Prostate gland (tissue), 2 donors: ENCODE data around the gene SND1. TPM values are rescaled to one million over a fixed set of nuclear protein-coding genes. Genes with fewer than 3 reads are reported as not detected.
"Not testable (repeated sequence)": the region's sequence is repeated elsewhere in the genome, so short reads cannot be mapped to it uniquely, and the experiment has no call there.

ENCODE experiments used
- DNase-seq: peaks from one replicate; pipeline ENCODE4 v3.0.0-alpha.2; 2019; ENCODE audit warnings: low spot score
- H3K27ac ChIP-seq, 2 donors: fragments of 200-600 bp; sonication (generic); 2 replicates each; pipeline ENCODE4 v1.5.1; 2017 to 2019
- H3K27me3 ChIP-seq: fragments of 200-600 bp; sonication (generic); replicated peaks from 2 replicates; pipeline ENCODE4 v1.5.1; 2019; ENCODE audit not compliant: insufficient read depth
- H3K36me3 ChIP-seq, 2 donors: fragments of 200-600 bp; sonication (generic); 1 replicate in 1 of 2; 2 replicates in 1 of 2; pipeline versions ENCODE4 v1.5.1 to v1.8.1; 2017 to 2019
- H3K4me1 ChIP-seq: fragments of 200-600 bp; sonication (generic); replicated peaks from 2 replicates; pipeline ENCODE4 v1.5.1; 2019
- H3K4me3 ChIP-seq, 2 donors: fragments of 200-600 bp; sonication (generic); 2 replicates each; pipeline ENCODE4 v1.5.1; 2017 to 2019
- H3K9me3 ChIP-seq: fragments of 200-600 bp; sonication (generic); 2 replicates; pipeline ENCODE4 v1.5.1; 2017
- POLR2A ChIP-seq: fragments of 450-650 bp; IDR thresholded peaks from one replicate; pipeline ENCODE4 v1.6.1; 2016; ENCODE audit warnings: antibody characterized with exemption, mild to moderate bottlenecking
- POLR2AphosphoS5 ChIP-seq: sonication (generic); formaldehyde crosslinking; IDR thresholded peaks from one replicate; pipeline ENCODE4 v1.6.1; 2017; ENCODE audit warnings: antibody characterized with exemption
- WGBS: methylation state at CpG from one replicate; pipeline ENCODE4 v1.1.5; 2018; 5-methylcytosine and 5-hydroxymethylcytosine counted together
- intact Hi-C: fragments of 100-400 bp; cut with DNase I; formaldehyde crosslinking; loops from one replicate; pipeline ENCODE4 v1.14.2; 2022
- total RNA-seq, 2 donors: library from RNA; depleted of rRNA; stranded (reverse); fragments of >200 nt; gene quantifications; one replicate each; pipeline ENCODE4 v1.1.0, GENCODE V29; 2016
- TF ChIP-seq, protein P1 (sequence below), 4 experiments: fragments of 200-600 bp in 2 of 4; fragments of 450-650 bp in 2 of 4; sonication (generic) in 2 of 4; IDR thresholded peaks; 1 replicate in 3 of 4; 2 replicates in 1 of 4; pipeline ENCODE4 v1.5.1; 2016 to 2019; ENCODE audit warnings: antibody characterized with exemption in 4 of 4, mild to moderate bottlenecking in 2 of 4, moderate library complexity in 2 of 4

Gene SND1
- total RNA-seq, 2 donors from 2014 or later = 175 to 190 TPM

DNA sequence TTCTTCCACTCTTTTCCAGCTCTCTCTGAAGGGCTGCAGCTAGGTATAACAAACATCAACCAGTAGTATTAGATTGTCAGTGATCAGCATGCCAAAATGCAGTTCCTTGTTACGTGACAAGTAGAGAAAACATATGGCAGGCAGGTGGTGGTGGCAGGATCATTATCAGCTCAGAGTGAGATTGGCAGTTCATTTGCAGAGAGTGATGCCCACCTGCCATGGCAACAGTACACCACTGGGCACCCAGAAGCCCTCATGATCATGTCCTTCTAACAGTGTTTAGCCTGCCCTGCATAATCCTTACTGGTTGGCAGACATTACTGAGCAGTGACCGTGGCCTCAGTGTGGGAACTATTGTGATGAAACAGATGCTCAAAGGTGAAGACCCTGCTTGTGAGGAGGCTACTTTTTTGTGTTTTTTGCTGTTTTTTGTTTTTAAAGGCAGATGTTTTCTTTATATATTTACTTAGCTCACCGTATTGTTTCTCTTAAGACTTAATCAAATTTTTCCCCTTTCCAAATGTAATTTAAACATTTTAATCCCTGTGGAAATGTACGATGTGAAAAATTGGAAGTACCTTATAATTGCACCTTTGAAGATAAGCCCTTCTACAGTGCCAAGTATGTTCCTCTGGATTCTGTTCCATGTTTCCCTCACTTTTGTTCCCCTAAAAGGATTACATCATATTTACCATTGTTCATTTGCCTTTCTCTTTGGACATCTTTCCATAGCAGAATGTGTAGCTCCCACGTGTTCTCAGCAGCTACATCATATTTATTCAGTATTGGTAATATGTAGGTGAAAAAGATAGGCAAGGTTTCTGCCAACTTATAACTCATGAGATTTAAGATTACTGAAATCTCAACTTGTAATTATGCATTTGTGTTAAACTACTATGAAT, 179.6 kb downstream of the SND1 start:
- Histone ChIP-seq H3K4me1 (no peaks in the 10 kb centered on the region), H3K27me3 (no peaks in the 10 kb centered on the region), H3K36me3 (no peaks in the 10 kb centered on the region), H3K9me3 (no peaks in the 10 kb centered on the region), H3K27ac (no peak overlapping the region), H3K4me3 (no peak overlapping the region)
- intact Hi-C loops = no loop called here
- TF ChIP-seq POLR2AphosphoS5 (no peak), POLR2A (no peak)
- TF ChIP-seq, protein P1, sequence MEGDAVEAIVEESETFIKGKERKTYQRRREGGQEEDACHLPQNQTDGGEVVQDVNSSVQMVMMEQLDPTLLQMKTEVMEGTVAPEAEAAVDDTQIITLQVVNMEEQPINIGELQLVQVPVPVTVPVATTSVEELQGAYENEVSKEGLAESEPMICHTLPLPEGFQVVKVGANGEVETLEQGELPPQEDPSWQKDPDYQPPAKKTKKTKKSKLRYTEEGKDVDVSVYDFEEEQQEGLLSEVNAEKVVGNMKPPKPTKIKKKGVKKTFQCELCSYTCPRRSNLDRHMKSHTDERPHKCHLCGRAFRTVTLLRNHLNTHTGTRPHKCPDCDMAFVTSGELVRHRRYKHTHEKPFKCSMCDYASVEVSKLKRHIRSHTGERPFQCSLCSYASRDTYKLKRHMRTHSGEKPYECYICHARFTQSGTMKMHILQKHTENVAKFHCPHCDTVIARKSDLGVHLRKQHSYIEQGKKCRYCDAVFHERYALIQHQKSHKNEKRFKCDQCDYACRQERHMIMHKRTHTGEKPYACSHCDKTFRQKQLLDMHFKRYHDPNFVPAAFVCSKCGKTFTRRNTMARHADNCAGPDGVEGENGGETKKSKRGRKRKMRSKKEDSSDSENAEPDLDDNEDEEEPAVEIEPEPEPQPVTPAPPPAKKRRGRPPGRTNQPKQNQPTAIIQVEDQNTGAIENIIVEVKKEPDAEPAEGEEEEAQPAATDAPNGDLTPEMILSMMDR (IDR thresholded peaks at IDR 0.05) = no peak
- WGBS = 76% methylated on average over 5 of the region's 5 CpGs
- no peak for DNase-seq

GRCh38 chr7:127832592-127832991, 180.6 kb downstream of the SND1 start:
- WGBS = 97% methylated on average over 7 of the region's 7 CpGs
- no peak for TF ChIP-seq POLR2A
- TF ChIP-seq, protein P1 (IDR thresholded peaks at IDR 0.05) = no peak
- TF ChIP-seq POLR2AphosphoS5 = no peak
- no peak for DNase-seq

DNA sequence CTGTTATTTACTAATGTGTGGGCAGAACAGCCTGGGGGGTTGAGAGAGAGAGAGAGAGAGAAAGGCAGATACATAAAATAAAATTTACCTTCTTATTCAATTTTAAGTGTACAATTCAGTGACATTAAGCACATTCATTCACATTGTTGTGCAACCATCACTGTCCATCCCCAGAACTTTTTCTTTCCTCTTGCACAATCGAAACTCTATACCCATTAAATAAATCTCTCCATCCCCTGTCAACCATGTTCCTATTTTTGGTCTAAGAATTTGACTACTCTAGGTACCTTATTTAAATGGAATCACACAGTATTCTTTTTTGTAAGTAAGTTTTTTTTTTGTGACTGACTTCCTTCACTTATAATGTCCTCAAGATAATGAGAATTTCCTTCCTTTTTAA, 181.6 kb downstream of the SND1 start:
- no peak overlapping the region for H3K27ac ChIP-seq
- 79% methylated on average over 1 of the region's 1 CpG for WGBS
- no peaks in the 10 kb centered on the region for H3K27me3 ChIP-seq
- H3K4me3 ChIP-seq = no peak overlapping the region
- intact Hi-C loops = no loop called here
- H3K4me1 ChIP-seq = no peaks in the 10 kb centered on the region
- TF ChIP-seq POLR2A (no peak), POLR2AphosphoS5 (no peak)
- TF ChIP-seq, protein P1 (IDR thresholded peaks at IDR 0.05) = no peak
- H3K9me3 ChIP-seq = no peaks in the 10 kb centered on the region
- no peaks in the 10 kb centered on the region for H3K36me3 ChIP-seq
- DNase-seq = no peak

More at GRCh38 chr7:127832592-127832991, 180.6 kb downstream of the SND1 start:
- no peaks in the 10 kb centered on the region for H3K4me1 ChIP-seq
- H3K36me3 ChIP-seq = no peaks in the 10 kb centered on the region
- no peaks in the 10 kb centered on the region for H3K9me3 ChIP-seq
- H3K4me3 ChIP-seq = no peak overlapping the region
- no peaks in the 10 kb centered on the region for H3K27me3 ChIP-seq
- H3K27ac ChIP-seq = no peak overlapping the region
- intact Hi-C loops = no loop called here

DNA sequence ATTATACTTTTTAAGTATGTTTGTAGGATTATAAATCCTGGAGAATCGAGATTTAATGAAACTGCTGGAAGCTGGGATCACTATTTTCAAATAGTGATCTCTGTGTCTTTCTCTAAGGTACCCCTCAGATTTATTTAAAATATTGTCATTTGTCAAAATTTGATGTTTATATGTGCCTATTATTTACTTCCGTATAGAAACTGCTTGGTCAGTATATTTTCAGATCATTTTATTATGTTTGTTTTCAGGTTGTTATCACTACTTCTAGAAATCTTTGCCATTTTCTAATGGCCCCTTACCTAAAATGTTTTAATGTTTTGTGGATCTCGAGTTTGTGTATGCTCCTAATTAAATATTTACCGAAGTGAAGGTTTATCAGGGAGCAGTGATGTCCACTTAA, 183.7 kb downstream of the SND1 start:
- no peaks in the 10 kb centered on the region for H3K36me3 ChIP-seq
- no peak for DNase-seq
- H3K27ac ChIP-seq = no peak overlapping the region
- no peaks in the 10 kb centered on the region for H3K27me3 ChIP-seq
- H3K9me3 ChIP-seq = no peaks in the 10 kb centered on the region
- no peak overlapping the region for H3K4me3 ChIP-seq
- TF ChIP-seq, protein P1 (IDR thresholded peaks at IDR 0.05) = no peak
- TF ChIP-seq POLR2A (no peak), POLR2AphosphoS5 (no peak)
- intact Hi-C loops = no loop called here
- no peaks in the 10 kb centered on the region for H3K4me1 ChIP-seq
- 71% methylated on average over 4 of the region's 4 CpGs for WGBS

GRCh38 chr7:127837816-127838410, 185.9 kb downstream of the SND1 start:
- 87% methylated on average over 7 of the region's 7 CpGs for WGBS
- H3K4me3 ChIP-seq, intact Hi-C loops, DNase-seq, H3K9me3 ChIP-seq, H3K36me3 ChIP-seq, H3K27me3 ChIP-seq, H3K27ac ChIP-seq, H3K4me1 ChIP-seq: not testable (repeated sequence)
